Activated T-helper 2 cell treated with anti-CD3 and anti-CD28 coated beads, Interferon-gamma antibody, Interleukin-2, Interleukin-4, amounts not matched to agents 10 μg/mL and 5 μg/mL and 100 μg/mL, durations not matched to agents 14 hours and 24 hours and 36 hours (primary cell): ENCODE measurements around the gene PHC2. TPM values are rescaled to one million over a fixed set of nuclear protein-coding genes. Genes with fewer than 3 reads are reported as not detected.

ENCODE experiments used
- DNase-seq: peaks from one replicate; pipeline ENCODE4 v3.0.0; 2021; ENCODE audit warnings: low spot score
- H3K27ac Mint-ChIP-seq: one replicate; pipeline ENCODE4 v1.8.0; 2021; ENCODE audit warnings: mixed read lengths
- H3K27me3 Mint-ChIP-seq: one replicate; pipeline ENCODE4 v1.8.0; 2021; ENCODE audit warnings: low read depth, mixed read lengths
- H3K36me3 Mint-ChIP-seq: one replicate; pipeline ENCODE4 v1.8.0; 2021; ENCODE audit warnings: low read depth, mixed read lengths
- H3K4me1 Mint-ChIP-seq: one replicate; pipeline ENCODE4 v1.8.0; 2021; ENCODE audit warnings: low read depth, mixed read lengths
- H3K4me3 Mint-ChIP-seq: one replicate; pipeline ENCODE4 v1.8.0; 2021; ENCODE audit warnings: low read depth, mild to moderate bottlenecking, moderate library complexity, mixed read lengths
- H3K9me3 Mint-ChIP-seq: one replicate; pipeline ENCODE4 v1.8.0; 2021; ENCODE audit warnings: mixed read lengths
- intact Hi-C: fragments of 100-400 bp; cut with micrococcal nuclease; formaldehyde crosslinking; loops from one replicate; pipeline ENCODE4 v1.15.1; 2023
- total RNA-seq: library from RNA; stranded (reverse); gene quantifications from 2 replicates; pipeline ENCODE4 v1.2.3, GENCODE V29; 2022

The PHC2 gene
- total RNA-seq, 1 donor from 2014 or later: 33.1 TPM

DNA sequence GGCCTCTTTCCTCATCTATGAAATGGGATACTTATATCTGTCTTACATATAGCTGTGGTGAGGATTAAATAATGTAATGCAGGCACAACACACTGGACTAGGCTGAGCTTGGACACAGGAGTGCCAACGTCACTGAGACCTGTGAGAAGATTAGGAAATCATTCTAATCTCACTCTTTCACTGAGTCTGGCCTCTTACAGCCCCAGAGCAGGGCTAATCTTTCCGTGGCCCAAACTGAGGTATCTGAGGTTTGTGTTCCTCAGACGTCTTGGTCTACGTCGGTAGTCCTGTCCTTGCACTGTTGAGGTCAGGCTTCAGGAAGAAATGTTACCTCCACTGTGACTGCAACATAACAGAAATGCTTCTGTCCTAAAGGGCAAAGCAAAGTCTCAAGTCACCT lies 87.4 kb downstream of the PHC2 start:
- no peaks in the 10 kb centered on the region for H3K9me3 Mint-ChIP-seq
- no peak for DNase-seq
- intact Hi-C loops: no loop called here
- no peak overlapping the region for H3K27ac Mint-ChIP-seq
- H3K36me3 Mint-ChIP-seq: peaks cover 31% of the 10 kb centered on the region
- peaks cover 38% of the 10 kb centered on the region for H3K4me1 Mint-ChIP-seq
- no peak overlapping the region for H3K4me3 Mint-ChIP-seq
- no peaks in the 10 kb centered on the region for H3K27me3 Mint-ChIP-seq

DNA sequence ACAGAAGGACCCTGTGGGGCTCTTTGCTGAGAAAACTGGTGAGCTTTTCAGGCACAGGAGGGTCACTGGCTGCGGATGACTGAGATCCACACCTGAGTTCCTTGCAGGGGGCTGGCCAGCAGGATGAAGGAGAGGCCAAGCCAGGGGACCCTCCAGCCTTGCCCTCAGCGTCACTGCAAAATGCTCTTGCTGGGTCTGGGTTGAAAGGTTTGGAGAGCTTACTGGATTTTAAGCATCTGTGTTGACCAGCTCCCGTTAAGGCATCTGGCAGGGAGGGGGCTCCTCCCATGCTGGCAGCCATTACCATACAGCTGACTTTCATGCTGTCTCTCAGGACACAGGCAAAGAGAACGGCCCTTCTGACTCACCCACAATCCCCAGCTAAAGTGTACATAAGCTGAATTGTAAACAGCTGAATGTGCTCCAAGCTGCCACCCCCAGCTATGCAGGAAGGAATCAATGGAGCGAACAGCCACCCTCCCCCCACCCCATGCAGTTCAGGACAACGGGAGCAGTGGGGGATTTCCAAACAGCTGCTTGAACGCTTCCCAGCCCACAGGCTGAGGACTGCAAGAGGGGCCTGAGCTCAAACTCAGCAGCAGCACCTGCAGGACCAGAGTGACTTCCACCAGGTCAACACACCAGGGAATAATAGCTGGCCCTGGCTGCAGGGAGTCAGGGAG lies 88.7 kb downstream of the PHC2 start:
- Mint-ChIP-seq H3K27me3 (no peaks in the 10 kb centered on the region), H3K4me3 (no peak overlapping the region), H3K36me3 (peaks cover 24% of the 10 kb centered on the region), H3K4me1 (peaks cover 32% of the 10 kb centered on the region), H3K9me3 (no peaks in the 10 kb centered on the region), H3K27ac (no peak overlapping the region)
- DNase-seq: no peak
- intact Hi-C loops: no loop called here

- Mint-ChIP-seq H3K36me3 (peaks cover 14% of the 10 kb centered on the region), H3K4me1 (peaks cover 22% of the 10 kb centered on the region), H3K27ac (no peak overlapping the region), H3K27me3 (no peaks in the 10 kb centered on the region), H3K4me3 (no peak overlapping the region), H3K9me3 (no peaks in the 10 kb centered on the region)
- no peak for DNase-seq
- intact Hi-C loops: no loop called here
Observed at GRCh38 chr1:33341190-33341589, 89.7 kb downstream of the PHC2 start.

DNA sequence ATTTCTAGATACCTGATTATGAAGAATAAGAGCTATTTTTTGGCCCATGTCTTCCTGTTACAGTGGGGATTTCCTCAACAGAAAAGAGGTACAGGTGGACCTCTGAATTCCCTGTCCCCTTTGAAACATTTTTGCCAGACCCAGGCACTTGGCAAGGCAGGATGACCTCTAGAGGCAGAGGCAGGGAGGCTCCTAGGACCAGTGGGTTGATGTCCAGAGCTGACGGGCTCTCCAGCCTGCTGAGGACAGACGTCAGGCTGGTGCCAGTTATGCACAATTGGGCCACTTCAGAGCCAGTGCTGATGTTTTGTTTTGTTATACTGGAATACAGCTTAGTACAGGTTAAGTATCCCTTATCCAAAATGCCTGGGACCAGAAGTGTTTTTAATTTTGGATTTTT lies 91.5 kb downstream of the PHC2 start:
- peaks cover 20% of the 10 kb centered on the region for H3K4me1 Mint-ChIP-seq
- DNase-seq: no peak
- H3K9me3 Mint-ChIP-seq: no peaks in the 10 kb centered on the region
- peaks cover 14% of the 10 kb centered on the region for H3K36me3 Mint-ChIP-seq
- no peaks in the 10 kb centered on the region for H3K27me3 Mint-ChIP-seq
- no peak overlapping the region for H3K27ac Mint-ChIP-seq
- H3K4me3 Mint-ChIP-seq: no peak overlapping the region
- intact Hi-C loops: no loop called here

GRCh38 chr1:33338440-33339211 lies 92.3 kb downstream of the PHC2 start:
- no peak for DNase-seq
- Mint-ChIP-seq H3K9me3 (no peaks in the 10 kb centered on the region), H3K27me3 (no peaks in the 10 kb centered on the region), H3K4me1 (peaks cover 14% of the 10 kb centered on the region), H3K27ac (no peak overlapping the region), H3K36me3 (peaks cover 19% of the 10 kb centered on the region), H3K4me3 (no peak overlapping the region)
- intact Hi-C loops: no loop called here

- no peak overlapping the region for H3K27ac Mint-ChIP-seq
- no peak for DNase-seq
- peaks cover 14% of the 10 kb centered on the region for H3K4me1 Mint-ChIP-seq
- peaks cover 25% of the 10 kb centered on the region for H3K36me3 Mint-ChIP-seq
- H3K4me3 Mint-ChIP-seq: no peak overlapping the region
- no peaks in the 10 kb centered on the region for H3K9me3 Mint-ChIP-seq
- no peaks in the 10 kb centered on the region for H3K27me3 Mint-ChIP-seq
- intact Hi-C loops: no loop called here
Observed at GRCh38 chr1:33338048-33338439, 92.9 kb downstream of the PHC2 start.

DNA sequence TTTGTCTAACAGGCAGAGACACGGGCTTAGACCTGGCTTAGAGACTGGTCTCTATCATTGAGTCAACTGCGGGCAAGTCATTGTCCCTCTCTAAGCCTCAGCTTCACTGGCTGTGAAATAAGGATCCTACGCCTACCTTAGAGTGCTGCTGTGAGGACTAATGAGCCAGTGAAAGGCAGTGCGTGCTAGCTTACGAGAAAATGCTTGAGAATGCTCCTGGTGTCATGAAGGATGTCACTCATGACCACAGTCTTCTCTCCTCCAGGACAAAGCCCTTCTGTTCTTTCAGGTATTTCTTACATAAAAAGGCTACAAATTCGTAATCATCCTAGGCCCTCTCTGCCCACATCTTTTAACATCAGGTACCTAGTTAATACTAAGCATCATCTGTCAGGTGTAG lies 93.5 kb downstream of the PHC2 start:
- no peaks in the 10 kb centered on the region for H3K27me3 Mint-ChIP-seq
- no peak for DNase-seq
- H3K4me1 Mint-ChIP-seq: peaks cover 14% of the 10 kb centered on the region

GRCh38 chr1:33336580-33336979 lies 94.3 kb downstream of the PHC2 start:
- H3K9me3 Mint-ChIP-seq: no peaks in the 10 kb centered on the region
- no peak overlapping the region for H3K4me3 Mint-ChIP-seq
- no peak overlapping the region for H3K27ac Mint-ChIP-seq
- intact Hi-C loops: no loop called here
- DNase-seq: no peak
- H3K36me3 Mint-ChIP-seq: peaks cover 33% of the 10 kb centered on the region
- H3K4me1 Mint-ChIP-seq: peaks cover 14% of the 10 kb centered on the region
- no peaks in the 10 kb centered on the region for H3K27me3 Mint-ChIP-seq

More for the DNA sequence above, 93.5 kb downstream of the PHC2 start:
- intact Hi-C loops: no loop called here
- Mint-ChIP-seq H3K4me3 (no peak overlapping the region), H3K27ac (no peak overlapping the region), H3K9me3 (no peaks in the 10 kb centered on the region), H3K36me3 (peaks cover 26% of the 10 kb centered on the region)

DNA sequence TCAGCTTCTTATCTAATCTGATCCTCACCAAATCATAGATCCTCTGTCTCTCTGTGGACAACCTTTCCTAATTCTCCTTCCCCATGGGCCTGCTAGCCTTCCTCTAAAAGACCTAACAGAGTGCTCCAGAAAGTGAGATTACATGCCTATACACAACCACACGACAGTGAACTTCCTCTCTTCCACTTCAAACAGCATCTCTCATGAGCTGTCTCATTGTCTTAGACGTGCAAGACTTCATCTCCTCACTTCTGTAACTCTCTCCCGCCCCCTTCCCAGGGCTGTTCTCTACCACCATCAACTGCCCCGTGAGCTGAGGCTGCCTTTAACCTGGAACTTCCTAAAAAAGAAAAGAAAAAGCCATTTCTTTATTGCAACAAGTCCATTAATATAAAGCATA lies 95.9 kb downstream of the PHC2 start:
- peaks cover 35% of the 10 kb centered on the region for H3K36me3 Mint-ChIP-seq
- no peaks in the 10 kb centered on the region for H3K9me3 Mint-ChIP-seq
- intact Hi-C loops: no loop called here
- H3K4me3 Mint-ChIP-seq: no peak overlapping the region
- no peaks in the 10 kb centered on the region for H3K27me3 Mint-ChIP-seq
- H3K27ac Mint-ChIP-seq: no peak overlapping the region
- no peak for DNase-seq
- peaks cover 11% of the 10 kb centered on the region for H3K4me1 Mint-ChIP-seq

DNA sequence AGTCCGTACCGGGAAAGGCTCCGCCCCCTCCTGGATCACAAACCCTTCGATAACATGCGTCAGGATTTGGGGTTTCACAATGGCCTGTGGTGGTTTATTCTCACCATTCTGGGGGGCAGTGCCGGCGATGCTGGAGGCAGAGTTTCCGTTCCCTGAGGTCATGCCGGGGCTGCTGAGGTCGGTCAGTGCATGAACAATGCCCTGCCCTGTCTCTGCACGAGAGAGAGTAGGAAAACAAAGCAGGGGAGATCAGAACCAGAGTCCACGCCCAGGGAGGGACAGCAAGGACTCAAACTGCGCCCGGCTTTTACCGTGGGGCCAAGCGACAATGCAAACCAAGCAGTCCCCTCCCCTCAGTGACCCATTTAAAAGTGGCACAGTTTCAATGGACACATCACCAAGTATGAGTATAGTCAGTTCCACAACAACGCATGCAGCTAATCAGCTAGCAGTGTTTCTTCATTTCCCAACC lies 96.8 kb downstream of the PHC2 start:
- H3K27ac Mint-ChIP-seq: no peak overlapping the region
- H3K4me3 Mint-ChIP-seq: no peak overlapping the region
- DNase-seq: no peak
- intact Hi-C loops: no loop called here
- H3K27me3 Mint-ChIP-seq: no peaks in the 10 kb centered on the region
- H3K36me3 Mint-ChIP-seq: peaks cover 44% of the 10 kb centered on the region
- peaks cover 11% of the 10 kb centered on the region for H3K4me1 Mint-ChIP-seq
- no peaks in the 10 kb centered on the region for H3K9me3 Mint-ChIP-seq

DNA sequence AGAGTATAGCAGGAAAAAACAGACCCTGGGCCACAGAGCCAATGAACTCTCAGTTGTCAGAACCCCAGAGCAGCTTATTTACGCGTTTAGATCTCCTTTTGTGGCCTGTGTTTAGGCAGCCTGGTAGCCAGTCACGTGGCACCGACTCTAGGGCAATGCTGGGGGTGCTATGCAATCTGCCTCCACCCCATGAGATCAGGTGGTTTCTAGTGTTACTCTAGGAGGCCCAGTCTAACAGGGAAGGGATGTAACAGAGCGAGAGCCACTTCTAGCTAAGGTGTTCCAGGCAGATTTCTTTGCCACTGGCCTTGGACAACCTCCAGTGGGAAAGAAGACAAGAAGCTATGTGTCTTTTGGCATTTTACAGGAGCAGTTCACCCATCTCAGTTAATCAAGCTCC lies 98.0 kb downstream of the PHC2 start:
- DNase-seq: no peak
- no peak overlapping the region for H3K27ac Mint-ChIP-seq
- no peaks in the 10 kb centered on the region for H3K9me3 Mint-ChIP-seq
- intact Hi-C loops: no loop called here
- peaks cover 6% of the 10 kb centered on the region for H3K4me1 Mint-ChIP-seq
- no peaks in the 10 kb centered on the region for H3K27me3 Mint-ChIP-seq
- H3K4me3 Mint-ChIP-seq: no peak overlapping the region
- peaks cover 54% of the 10 kb centered on the region for H3K36me3 Mint-ChIP-seq

DNA sequence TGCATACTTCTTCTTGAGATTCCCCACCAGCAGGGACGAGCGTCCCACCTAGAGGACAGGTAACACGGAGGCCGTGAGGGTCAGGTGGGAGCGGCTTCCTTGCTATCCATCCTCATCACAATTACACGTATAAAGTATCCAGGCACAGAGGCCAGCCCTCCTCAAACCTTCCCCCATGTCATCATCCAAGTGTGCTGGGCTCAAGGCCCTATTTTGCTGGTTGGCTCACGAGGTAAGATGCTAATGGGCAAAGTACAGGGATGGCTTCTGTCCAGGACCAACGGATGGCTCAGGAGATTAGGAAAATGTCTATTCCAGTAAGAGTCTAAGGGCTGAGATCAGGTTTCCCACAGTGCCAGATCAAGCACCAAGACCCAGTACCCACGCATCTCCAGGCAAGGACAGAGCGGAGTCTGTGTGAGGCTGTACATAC lies 98.5 kb downstream of the PHC2 start:
- H3K36me3 Mint-ChIP-seq: peaks cover 54% of the 10 kb centered on the region
- H3K27me3 Mint-ChIP-seq: no peaks in the 10 kb centered on the region
- intact Hi-C loops: no loop called here
- no peaks in the 10 kb centered on the region for H3K9me3 Mint-ChIP-seq
- DNase-seq: no peak
- no peak overlapping the region for H3K27ac Mint-ChIP-seq
- H3K4me1 Mint-ChIP-seq: peaks cover 5% of the 10 kb centered on the region
- H3K4me3 Mint-ChIP-seq: no peak overlapping the region
